Epithelial cell of alveolus of lung (primary cell): ENCODE results near the gene FKBP11. TPM values are rescaled to one million over a fixed set of nuclear protein-coding genes. Genes with fewer than 3 reads are reported as not detected.

Source experiments
- total RNA-seq: library from RNA; depleted of rRNA; stranded (reverse); fragments of >200 nt; gene quantifications from 2 replicates; pipeline ENCODE4 v1.2.1, GENCODE V29; 2015

FKBP11 gene
- 40.2 and 48.4 TPM in 2 replicates for total RNA-seq

DNA sequence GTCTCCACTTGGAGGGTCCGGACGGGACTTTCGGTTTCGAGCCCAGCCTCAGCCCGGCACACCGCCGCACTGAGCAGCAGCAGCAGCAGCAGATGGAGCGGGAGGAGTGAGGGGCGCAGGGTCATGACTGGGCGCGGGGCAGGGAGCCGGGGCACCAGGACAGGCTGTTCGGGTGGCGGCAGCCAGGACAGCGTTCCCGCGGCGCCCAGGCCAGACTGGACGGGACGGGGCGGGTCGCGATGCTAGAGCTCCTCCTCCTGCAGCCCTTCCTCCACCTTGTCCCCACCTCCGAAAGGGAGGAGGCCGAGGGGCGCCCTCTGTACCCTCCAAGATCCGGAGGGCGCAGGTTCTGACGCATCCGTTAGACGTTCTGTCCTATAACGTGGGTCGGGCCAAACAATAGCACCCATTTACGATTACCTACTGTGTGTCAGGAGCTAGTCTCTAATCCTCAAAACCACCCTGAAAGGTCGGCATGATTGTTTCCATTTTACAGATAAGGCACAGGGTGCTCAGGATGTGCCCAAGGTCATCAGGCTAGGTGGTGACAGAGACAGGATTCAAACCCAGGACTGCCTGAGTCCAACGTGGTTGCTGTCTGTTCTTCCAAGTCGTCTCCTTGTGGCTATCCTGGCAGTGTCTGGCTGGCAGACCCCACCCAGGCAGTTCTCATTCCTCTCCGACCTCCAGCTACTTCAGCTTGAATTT is at the start of gene FKBP11:
Gene FKBP11, minus strand, starts transcription at position 189 of the 708 bp plus-strand sequence. Its CDS starts 64 bp downstream, at position 125.

DNA sequence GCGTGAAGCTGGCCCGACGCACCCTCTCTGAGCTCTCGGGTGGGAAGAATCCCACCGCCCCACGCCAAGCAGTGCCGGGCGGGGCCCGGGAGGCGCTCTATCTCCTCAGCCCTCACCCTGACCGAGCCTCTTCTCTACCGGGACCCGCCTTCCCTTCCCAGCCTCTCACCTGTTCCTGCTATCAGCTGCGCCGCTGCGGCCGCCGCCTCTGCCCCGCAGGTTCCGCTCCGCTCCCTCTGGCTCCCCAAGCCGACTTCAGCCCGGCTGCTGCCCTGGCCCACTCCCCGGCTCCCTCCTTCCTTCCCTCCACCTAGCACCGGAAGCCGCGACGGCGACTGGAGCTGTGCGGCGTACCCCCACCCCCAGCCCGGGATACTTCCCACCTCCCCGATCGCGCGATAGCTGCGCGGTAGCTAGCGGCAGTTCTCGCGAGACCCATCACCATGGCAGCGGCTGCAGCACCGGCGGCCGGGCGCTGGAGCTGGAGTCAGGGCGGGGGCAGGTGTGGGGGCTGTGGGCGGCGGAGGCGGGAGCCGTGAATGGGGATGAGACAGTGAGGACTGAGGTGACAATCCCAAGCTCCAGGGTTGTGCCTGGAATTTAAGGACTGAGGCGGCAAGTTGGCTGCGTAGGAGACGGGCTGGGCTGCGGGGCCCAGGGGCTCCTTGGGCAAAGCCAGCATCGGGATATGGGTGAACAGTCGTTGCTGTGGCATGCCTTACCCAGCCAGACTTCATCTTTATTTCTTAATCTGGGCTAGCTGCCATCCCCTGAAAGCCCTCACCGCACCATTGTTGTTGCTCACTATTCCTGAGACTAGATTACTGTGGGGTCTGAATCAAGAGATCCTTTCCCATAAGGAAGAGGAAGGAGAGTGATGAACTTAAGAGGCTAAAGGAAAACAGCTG is 32.1 kb upstream of the FKBP11 start, which contains the start of gene ARF3:
Gene ARF3, minus strand, starts transcription at position 347 of the 908 bp plus-strand sequence. CDS start 16,392 bp downstream, outside the sequence.

Other genes with a start within 250 kb of the FKBP11 start
- gene KANSL2, start 243.3 kb downstream of the FKBP11 start, total RNA-seq, result 45.3 and 45.7 TPM in 2 replicates
- 18.6 and 20.1 TPM in 2 replicates for gene CCNT1, start 208.8 kb downstream of the FKBP11 start, total RNA-seq
- 15.8 and 42.2 TPM in 2 replicates for gene ADCY6, start 136.4 kb downstream of the FKBP11 start, total RNA-seq
- gene CACNB3, start 107.0 kb downstream of the FKBP11 start, total RNA-seq, result 27.5 and 37.7 TPM in 2 replicates
- gene DDX23, start 73.3 kb downstream of the FKBP11 start, total RNA-seq, result 46.5 and 49.5 TPM in 2 replicates
- gene RND1, start 59.6 kb downstream of the FKBP11 start, total RNA-seq, result 3.4 TPM in 1 of 2 replicates, not detected in the other
- gene ARF3, start 32.0 kb upstream of the FKBP11 start, total RNA-seq, result 66.7 and 91.0 TPM in 2 replicates
- gene WNT10B, start 46.2 kb upstream of the FKBP11 start, total RNA-seq, result not detected in 2 replicates
- gene WNT1, start 52.8 kb upstream of the FKBP11 start, total RNA-seq, result not detected in 2 replicates
- gene DDN, start 73.9 kb upstream of the FKBP11 start, total RNA-seq, result under 0.01 and 1.4 TPM in 2 replicates
- gene PRKAG1, start 93.3 kb upstream of the FKBP11 start, total RNA-seq, result 72.3 and 79.4 TPM in 2 replicates
- gene KMT2D, start 135.3 kb upstream of the FKBP11 start, total RNA-seq, result 16.4 and 42.4 TPM in 2 replicates
- gene RHEBL1, start 144.5 kb upstream of the FKBP11 start, total RNA-seq, result 0.78 TPM in 1 of 2 replicates, not detected in the other
- gene DHH, start 169.3 kb upstream of the FKBP11 start, total RNA-seq, result under 0.01 TPM in 1 of 2 replicates, not detected in the other
- gene LMBR1L, start 185.4 kb upstream of the FKBP11 start, total RNA-seq, result 31.7 and 38.4 TPM in 2 replicates
- 571 and 3,378 TPM in 2 replicates for gene TUBA1B, start 205.9 kb upstream of the FKBP11 start, total RNA-seq